GM19043 (cell line): ENCODE data around the gene BTG1.
"Not testable (repeated sequence)": the region's sequence is repeated elsewhere in the genome, so short reads cannot be mapped to it uniquely, and the experiment has no call there.

ENCODE experiments used
- ATAC-seq: cut with Tn5 transposase; IDR thresholded peaks from one replicate; pipeline ENCODE4 v1.9.1; 2021; ENCODE audit warnings: low read depth; ENCODE audit not compliant: unreplicated experiment

The BTG1 gene

DNA sequence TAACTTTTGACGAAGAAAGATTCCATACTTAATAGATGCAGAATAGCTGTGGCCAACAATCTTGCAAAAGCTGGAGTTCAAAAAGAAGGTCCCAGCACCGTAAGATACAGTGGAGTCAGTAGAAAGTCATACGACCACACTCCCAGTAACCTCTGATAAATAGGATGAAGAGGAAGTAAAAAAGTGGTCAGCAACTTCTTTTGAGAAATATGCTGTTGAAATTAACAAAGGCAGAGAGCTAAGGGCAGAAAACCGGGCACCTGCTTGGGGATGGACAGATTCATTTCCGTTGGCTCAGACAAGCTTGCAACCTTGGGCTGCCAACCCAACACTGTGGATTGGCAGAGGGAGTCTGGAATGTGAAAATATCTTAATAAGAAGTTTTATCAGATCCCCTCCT is 40.0 kb downstream of the BTG1 start:
- ATAC-seq = no peak

DNA sequence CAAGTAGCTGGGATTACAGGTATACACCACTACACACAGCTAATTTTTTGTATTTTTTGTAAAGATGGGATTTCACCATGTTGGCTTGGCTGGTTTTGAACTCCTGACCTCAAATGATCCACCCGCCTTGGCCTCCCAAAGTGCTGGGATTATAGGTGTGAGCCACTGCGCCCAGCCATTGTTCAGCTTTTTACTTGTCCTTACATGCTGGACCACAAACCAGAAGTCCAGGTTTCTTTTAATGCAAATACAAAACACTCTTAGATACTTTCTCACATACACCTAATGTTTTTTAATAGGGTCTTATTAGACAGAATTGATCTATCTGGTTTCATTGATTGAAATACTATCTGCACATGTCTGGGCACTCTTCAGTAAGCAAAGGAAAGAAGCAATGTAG is 40.5 kb downstream of the BTG1 start:
- no peak for ATAC-seq

DNA sequence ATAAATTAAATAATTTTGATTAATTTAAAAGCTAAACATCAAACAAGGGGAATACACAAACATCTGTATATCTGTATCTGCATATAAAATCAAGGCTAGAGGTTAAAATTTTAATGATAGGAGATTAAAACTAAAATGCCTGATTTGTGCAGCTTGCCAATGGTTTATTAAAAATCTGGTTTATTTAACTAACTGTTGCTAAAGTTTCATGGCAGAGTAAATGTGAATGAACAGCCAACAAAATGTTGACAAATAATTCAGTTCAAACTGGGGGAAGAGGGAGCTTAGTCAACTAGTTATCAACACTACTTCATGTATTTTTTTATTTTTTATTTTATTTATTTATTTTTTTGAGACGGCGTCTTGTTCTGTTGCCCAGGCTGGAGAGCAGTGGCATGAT is 43.0 kb downstream of the BTG1 start:
- no peak for ATAC-seq

DNA sequence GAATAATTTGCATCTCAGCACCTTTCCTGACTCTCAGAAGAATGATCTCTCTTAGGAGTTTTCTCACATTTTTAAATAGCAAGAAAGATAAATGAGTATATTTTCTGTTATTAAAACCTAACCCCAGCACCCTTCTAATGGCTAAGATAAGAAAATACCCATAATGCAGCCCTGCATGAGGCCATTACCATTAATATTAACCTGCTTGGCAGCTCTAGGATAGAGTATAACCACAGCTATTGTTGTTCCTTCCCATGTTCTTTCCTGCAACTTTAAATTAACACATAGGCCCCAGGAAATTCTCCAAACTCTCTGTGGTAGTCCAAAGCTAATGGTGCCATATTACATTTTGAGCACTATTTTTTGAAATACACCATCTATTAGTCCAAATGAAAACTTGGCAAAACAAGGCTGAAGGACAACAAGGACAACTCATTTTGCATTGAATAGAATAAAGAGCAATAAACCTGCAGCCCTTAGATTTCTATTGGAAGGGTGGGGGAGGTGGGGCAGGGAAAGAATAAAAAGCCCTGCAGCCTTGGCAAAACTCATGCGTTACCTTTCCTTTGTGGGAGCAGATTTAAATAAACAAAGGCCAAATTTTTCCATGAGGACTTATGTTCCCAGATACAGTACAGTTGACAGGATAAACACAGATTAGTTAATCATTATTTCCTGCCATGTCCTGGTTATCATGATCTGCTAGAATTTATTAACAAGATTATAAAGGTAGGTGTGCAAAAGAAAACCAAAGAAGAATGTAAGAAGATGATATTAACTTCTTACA is 46.9 kb downstream of the BTG1 start:
- no peak for ATAC-seq

DNA sequence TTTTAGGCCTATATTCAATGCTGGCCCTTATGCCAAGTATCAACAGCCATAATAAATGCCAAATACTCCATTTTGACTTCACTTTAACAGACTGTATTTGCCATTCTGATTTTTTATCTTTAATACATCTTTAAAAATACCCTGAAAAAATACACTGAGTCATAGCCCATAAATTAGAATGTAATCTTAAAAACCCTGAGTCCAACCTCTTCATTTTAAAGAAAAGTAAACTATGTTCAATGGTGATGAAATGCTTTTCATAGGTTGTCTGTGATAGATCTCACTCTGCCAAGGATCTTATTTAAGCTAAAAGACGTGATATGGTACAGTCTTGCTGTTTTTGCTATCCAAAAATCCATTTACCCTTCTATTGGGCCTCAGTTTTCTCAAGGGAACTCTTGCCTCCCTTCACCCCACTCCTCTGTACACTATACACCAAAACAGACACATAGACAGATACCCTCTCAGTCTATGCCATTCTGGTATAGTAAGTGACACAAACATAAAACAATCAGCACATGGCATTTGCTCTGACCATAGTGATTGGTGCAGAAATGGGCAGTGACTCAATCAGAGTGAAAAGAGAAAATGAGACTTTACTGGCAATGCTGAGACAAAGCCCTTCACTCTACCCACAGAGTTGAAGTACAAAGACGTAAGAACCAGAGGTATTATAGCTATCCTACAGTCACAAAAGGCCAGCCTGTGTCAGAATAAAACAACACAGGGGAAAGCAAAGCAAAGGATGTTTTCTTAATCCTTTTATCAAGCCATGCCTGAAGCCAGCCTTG is 49.1 kb downstream of the BTG1 start:
- ATAC-seq = no peak

DNA sequence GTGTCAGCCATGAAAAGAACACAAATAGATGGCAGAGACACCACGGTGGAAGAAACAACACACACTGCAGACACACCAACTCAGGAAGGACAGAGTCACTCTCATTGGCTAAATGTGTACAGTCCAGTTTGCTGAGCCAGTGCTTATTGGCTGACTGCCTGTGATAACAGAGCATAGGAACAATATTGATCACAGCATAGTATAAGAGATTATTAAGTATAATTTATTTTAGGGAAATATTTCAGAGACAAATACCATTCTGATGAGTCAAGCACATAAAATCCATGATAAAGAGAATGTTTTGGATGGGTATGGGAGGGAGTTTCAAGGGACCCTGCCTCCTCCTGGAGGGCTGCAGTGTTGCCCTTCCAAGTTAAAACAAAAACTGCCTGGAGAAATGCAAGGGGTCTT is 50.9 kb downstream of the BTG1 start:
- no peak for ATAC-seq

DNA sequence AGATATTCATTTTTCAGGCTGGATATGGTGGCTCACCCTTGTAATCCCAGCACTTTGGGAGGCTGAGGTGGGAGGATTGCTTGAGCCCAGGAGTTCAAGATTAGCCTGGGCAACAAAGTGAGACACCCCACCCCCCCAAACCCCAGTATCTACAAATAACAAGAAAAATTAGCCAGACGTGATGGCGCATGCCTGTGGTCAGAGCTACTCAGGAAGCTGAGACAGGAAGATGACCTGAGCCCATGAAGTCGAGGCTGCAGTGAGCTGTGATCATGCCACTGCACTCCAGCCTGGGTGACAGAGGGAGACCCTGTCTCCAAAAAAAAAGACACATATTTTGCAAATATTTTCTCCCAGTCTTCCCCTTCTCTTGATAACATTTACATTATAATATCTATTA is 51.3 kb downstream of the BTG1 start:
- not testable (repeated sequence) for ATAC-seq
